Parathyroid adenoma (tissue), 2 donors: ENCODE data around the gene F2RL3.

Experiments
- H2AFZ ChIP-seq: fragments of 300-600 bp; sonication (generic); one replicate; pipeline ENCODE4 v1.7.0; 2017; ENCODE audit warnings: antibody characterized with exemption, mild to moderate bottlenecking
- H3K27ac ChIP-seq: fragments of 300-600 bp; sonication (generic); one replicate; pipeline ENCODE4 v1.7.0; 2017
- H3K27me3 ChIP-seq: fragments of 300-600 bp; sonication (generic); one replicate; pipeline ENCODE4 v1.7.0; 2017; ENCODE audit warnings: low read length; ENCODE audit not compliant: control insufficient read depth, insufficient read depth
- H3K36me3 ChIP-seq: fragments of 300-600 bp; sonication (generic); one replicate; pipeline ENCODE4 v1.7.0; 2017; ENCODE audit warnings: low read length; ENCODE audit not compliant: control insufficient read depth, insufficient read depth
- H3K4me1 ChIP-seq: fragments of 300-600 bp; sonication (generic); one replicate; pipeline ENCODE4 v1.7.0; 2017; ENCODE audit warnings: control low read depth
- H3K4me2 ChIP-seq: fragments of 300-600 bp; sonication (generic); one replicate; pipeline ENCODE4 v1.7.0; 2017; ENCODE audit warnings: low read length
- H3K4me3 ChIP-seq: fragments of 300-600 bp; sonication (generic); one replicate; pipeline ENCODE4 v1.7.0; 2017; ENCODE audit warnings: low read depth, low read length
- H3K79me2 ChIP-seq: fragments of 300-600 bp; sonication (generic); one replicate; pipeline ENCODE4 v1.7.0; 2017; ENCODE audit warnings: control low read depth
- H3K9ac ChIP-seq: fragments of 300-600 bp; sonication (generic); one replicate; pipeline ENCODE4 v1.7.0; 2017; ENCODE audit warnings: mild to moderate bottlenecking
- H3K9me3 ChIP-seq: fragments of 300-600 bp; sonication (generic); one replicate; pipeline ENCODE4 v1.7.0; 2017; ENCODE audit warnings: low read length; ENCODE audit not compliant: control insufficient read depth
- TF ChIP-seq, protein P1 (sequence below): fragments of 300-600 bp; sonication (generic); IDR thresholded peaks from one replicate; pipeline ENCODE4 v1.7.0; 2017; ENCODE audit warnings: antibody characterized with exemption, mild to moderate bottlenecking
- donor health status: primary hyperparathyroidism.

F2RL3 gene

DNA sequence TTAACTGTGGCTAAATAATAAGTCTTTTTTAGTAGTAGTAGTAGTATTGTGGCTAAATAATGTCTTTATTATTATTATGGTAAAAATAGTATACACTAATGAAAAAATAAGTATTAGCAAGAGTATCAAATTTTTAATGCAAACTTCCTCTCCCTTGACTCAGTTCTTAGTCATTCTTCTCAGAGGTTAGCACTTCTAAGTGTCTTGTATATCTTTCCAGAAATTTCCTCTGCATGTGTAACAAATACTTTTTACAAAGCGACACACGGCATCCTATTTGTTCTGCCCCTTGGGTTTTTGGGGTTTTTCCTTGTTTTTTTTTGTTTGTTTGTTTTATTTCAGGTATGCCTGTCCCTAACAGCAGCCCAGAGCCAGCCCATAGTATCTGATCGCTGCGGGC lies 38.7 kb upstream of the F2RL3 start:
- TF ChIP-seq, protein P1, sequence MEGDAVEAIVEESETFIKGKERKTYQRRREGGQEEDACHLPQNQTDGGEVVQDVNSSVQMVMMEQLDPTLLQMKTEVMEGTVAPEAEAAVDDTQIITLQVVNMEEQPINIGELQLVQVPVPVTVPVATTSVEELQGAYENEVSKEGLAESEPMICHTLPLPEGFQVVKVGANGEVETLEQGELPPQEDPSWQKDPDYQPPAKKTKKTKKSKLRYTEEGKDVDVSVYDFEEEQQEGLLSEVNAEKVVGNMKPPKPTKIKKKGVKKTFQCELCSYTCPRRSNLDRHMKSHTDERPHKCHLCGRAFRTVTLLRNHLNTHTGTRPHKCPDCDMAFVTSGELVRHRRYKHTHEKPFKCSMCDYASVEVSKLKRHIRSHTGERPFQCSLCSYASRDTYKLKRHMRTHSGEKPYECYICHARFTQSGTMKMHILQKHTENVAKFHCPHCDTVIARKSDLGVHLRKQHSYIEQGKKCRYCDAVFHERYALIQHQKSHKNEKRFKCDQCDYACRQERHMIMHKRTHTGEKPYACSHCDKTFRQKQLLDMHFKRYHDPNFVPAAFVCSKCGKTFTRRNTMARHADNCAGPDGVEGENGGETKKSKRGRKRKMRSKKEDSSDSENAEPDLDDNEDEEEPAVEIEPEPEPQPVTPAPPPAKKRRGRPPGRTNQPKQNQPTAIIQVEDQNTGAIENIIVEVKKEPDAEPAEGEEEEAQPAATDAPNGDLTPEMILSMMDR: no peak
- H2AFZ ChIP-seq: no peak overlapping the region
- no peaks in the 10 kb centered on the region for H3K79me2 ChIP-seq
- no peaks in the 10 kb centered on the region for H3K36me3 ChIP-seq
- no peaks in the 10 kb centered on the region for H3K9me3 ChIP-seq
- H3K27ac ChIP-seq: no peak overlapping the region
- no peaks in the 10 kb centered on the region for H3K4me1 ChIP-seq
- H3K4me2 ChIP-seq: no peak overlapping the region
- H3K27me3 ChIP-seq: no peaks in the 10 kb centered on the region
- no peak overlapping the region for H3K4me3 ChIP-seq
- H3K9ac ChIP-seq: no peak overlapping the region

DNA sequence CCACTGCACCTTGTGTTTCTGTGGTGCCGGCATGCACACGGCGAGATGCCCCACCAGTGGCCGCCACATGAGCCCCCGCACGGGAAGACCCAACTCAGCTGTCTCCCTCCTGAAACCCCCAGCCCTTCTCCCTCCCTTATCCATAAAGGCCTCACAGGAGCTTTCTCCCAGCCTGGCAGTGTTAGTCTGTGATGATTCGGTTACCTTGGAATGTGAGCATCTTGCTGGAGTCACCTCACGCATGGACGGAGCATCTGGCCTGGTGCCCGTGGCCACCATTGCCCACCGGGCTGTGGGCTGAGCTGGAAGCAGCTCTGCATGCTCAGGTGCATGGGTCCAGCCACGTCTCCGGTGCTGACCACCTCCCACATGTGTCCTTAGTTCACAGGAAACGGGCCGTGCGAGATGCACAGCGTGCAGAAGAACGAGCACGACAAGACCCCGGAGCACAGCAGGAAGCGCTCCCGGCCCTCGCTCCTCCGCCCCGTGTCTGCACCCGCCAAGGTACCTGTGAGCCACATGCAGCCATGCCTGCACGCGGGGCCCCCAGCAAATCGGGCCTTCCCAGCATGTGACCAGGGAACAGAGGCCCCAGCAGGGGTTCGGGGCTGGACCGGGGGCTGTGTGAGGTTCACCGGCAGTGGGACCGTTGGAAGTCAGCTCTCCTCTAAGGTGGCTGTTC lies 37.6 kb upstream of the F2RL3 start:
- Histone ChIP-seq H3K27ac (no peak overlapping the region), H3K4me2 (no peak overlapping the region), H3K36me3 (no peaks in the 10 kb centered on the region)

DNA sequence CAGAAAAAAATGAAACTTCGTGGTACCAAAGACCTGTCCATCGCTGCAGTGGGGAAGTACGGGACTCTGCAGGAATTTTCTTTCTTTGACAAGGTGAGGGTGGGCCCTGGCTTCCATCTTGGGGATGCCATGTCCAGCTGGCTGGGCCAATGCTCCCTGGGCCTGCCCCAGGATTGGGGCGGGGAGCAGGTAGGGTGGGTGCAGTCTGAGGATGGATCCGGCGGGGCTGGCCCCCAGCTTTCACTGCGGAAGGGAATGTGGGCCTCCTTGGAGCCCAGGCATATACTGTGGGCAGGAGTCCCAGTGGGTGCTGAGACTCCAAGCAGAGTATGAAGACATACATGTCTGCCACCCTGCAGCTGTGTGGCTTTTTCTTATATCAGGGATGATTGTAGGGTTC lies 35.7 kb upstream of the F2RL3 start:
- TF ChIP-seq, protein P1: no peak
- H3K36me3 ChIP-seq: no peaks in the 10 kb centered on the region
- H3K4me2 ChIP-seq: no peak overlapping the region
- H3K4me1 ChIP-seq: no peaks in the 10 kb centered on the region
- no peak overlapping the region for H3K4me3 ChIP-seq
- H2AFZ ChIP-seq: no peak overlapping the region
- no peaks in the 10 kb centered on the region for H3K79me2 ChIP-seq
- H3K27me3 ChIP-seq: no peaks in the 10 kb centered on the region
- H3K9ac ChIP-seq: no peak overlapping the region
- H3K27ac ChIP-seq: no peak overlapping the region
- no peaks in the 10 kb centered on the region for H3K9me3 ChIP-seq

More for the DNA sequence above, 37.6 kb upstream of the F2RL3 start:
- no peak overlapping the region for H3K9ac ChIP-seq
- no peaks in the 10 kb centered on the region for H3K9me3 ChIP-seq
- H3K4me1 ChIP-seq: no peaks in the 10 kb centered on the region
- no peak overlapping the region for H2AFZ ChIP-seq
- H3K27me3 ChIP-seq: no peaks in the 10 kb centered on the region
- TF ChIP-seq, protein P1: no peak
- no peaks in the 10 kb centered on the region for H3K79me2 ChIP-seq
- no peak overlapping the region for H3K4me3 ChIP-seq

DNA sequence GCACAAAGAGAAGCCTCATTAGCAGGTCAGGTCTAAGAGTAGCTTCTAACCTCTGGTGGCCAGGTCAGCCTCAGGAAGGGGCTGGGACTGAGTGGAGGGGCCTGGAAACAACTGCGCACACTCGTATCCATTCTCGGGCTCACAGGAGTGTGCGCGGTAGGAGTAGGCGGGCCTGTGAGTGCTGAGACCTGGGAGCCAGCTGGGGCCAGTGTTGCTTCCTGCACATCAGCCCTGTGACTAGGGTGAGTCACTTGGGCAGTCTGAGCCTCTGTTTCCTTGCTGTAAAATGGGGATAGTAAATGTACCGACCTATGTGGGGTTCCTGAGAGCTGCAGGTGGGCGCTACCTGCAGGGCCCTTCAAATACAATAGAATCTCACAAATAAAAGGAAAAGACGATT lies 32.7 kb upstream of the F2RL3 start:
- Histone ChIP-seq H3K4me2 (no peak overlapping the region), H2AFZ (no peak overlapping the region), H3K4me3 (no peak overlapping the region), H3K79me2 (no peaks in the 10 kb centered on the region), H3K9me3 (no peaks in the 10 kb centered on the region), H3K9ac (no peak overlapping the region), H3K4me1 (no peaks in the 10 kb centered on the region), H3K27ac (no peak overlapping the region), H3K27me3 (no peaks in the 10 kb centered on the region), H3K36me3 (no peaks in the 10 kb centered on the region)
- TF ChIP-seq, protein P1: no peak

DNA sequence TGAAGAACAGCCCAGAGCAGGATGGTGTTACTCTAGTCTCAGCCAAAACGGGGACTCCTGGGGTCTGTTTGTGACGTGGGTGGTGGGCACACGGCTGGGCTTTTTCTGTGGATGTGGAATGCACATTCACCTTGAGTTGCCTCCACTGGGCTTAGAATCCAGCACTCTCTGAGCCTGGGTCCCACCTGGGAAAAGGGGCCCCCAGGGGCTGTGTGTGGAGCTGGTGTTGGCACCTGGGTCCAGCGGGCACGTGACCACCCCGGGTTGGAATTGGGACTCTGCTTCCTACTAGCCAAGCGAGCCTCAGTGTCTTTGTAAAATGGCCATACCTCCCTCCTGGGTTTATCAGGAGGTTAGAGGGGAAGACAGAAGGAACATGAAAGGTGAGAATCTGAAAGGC lies 29.2 kb upstream of the F2RL3 start:
- H3K36me3 ChIP-seq: no peaks in the 10 kb centered on the region
- H3K4me3 ChIP-seq: no peak overlapping the region
- no peak overlapping the region for H3K27ac ChIP-seq
- no peaks in the 10 kb centered on the region for H3K79me2 ChIP-seq
- no peak overlapping the region for H2AFZ ChIP-seq
- H3K4me2 ChIP-seq: no peak overlapping the region
- no peaks in the 10 kb centered on the region for H3K27me3 ChIP-seq
- no peaks in the 10 kb centered on the region for H3K4me1 ChIP-seq
- TF ChIP-seq, protein P1: no peak
- H3K9ac ChIP-seq: no peak overlapping the region
- H3K9me3 ChIP-seq: no peaks in the 10 kb centered on the region
